K562 (cell line): ENCODE results near the gene RASGEF1C. TPM values are rescaled to one million over a fixed set of nuclear protein-coding genes. Genes with fewer than 3 reads are reported as not detected.

Experiments used
- ATAC-seq: fragments of 200-7000 bp; cut with Tn5 transposase; 3 replicates; pipeline ENCODE4 v1.9.1; 2020; ENCODE audit warnings: moderate library complexity
- BruUV-seq: library from RNA; stranded (reverse); fragments of 400-500 nt; replicated peaks from 2 replicates; lab custom pipeline; 2021; lab: Mats Ljungman, UMichigan
- CTCF ChIA-PET: fragments of 300-600 bp; formaldehyde crosslinking; extraction: SDS; loops from one replicate; lab custom pipeline; 2021; ENCODE audit warnings: low intra/inter-chr PET ratio; lab: Yijun Ruan, JAX
- POLR2A ChIA-PET: fragments of 300-600, 350-650 bp; sonication (Branson Sonifier 250); formaldehyde crosslinking; extraction: SDS; loops from one replicate; lab custom pipeline; 2021; ENCODE audit warnings: antibody characterized with exemption, inconsistent platforms; lab: Yijun Ruan, JAX
- DNase-seq, 4 experiments: peaks; one replicate each; pipeline versions ENCODE4 v3.0.0 to v3.0.0-alpha.2; 2011 to 2018; ENCODE audit warnings: low spot score in 3 of 4, mixed read lengths in 3 of 4; ENCODE audit errors: extremely low read depth in 1 of 4
- FAIRE-seq: peaks from 2 replicates; lab custom pipeline; 2011; peaks lifted over from hg19 to GRCh38; lab: Jason Lieb, UNC
- H2AFZ ChIP-seq: 2 replicates; pipeline ENCODE4 v1.6.0; 2011; ENCODE audit warnings: low read depth, low read length, control low read depth, inconsistent platforms
- H3K27ac ChIP-seq: fragments of 200-600 bp; 3 replicates; pipeline ENCODE4 v1.8.0; 2011; ENCODE audit warnings: low read depth, mild to moderate bottlenecking, control low read depth, inconsistent platforms, low read length, moderate library complexity, mixed read lengths; ENCODE audit errors: extremely low read depth
- H3K27me3 ChIP-seq, 2 experiments: fragments of 300-600 bp in 1 of 2; 2 replicates in 1 of 2; 3 replicates in 1 of 2; pipeline versions ENCODE4 v1.6.0 to v1.8.0; 2011; ENCODE audit warnings: inconsistent platforms in 2 of 2, low read length in 2 of 2, mild to moderate bottlenecking in 1 of 2, mixed read lengths in 1 of 2, moderate library complexity in 1 of 2; ENCODE audit not compliant: control insufficient read depth in 2 of 2, insufficient read depth in 2 of 2
- H3K36me3 ChIP-seq: fragments of 300-600 bp; 3 replicates; pipeline ENCODE4 v1.8.0; 2011; ENCODE audit warnings: mild to moderate bottlenecking, low read length, inconsistent platforms; ENCODE audit not compliant: control insufficient read depth, insufficient read depth
- H3K4me1 ChIP-seq, 2 experiments: fragments of 200-600 bp in 1 of 2; replicated peaks in 1 of 2; 2 replicates in 1 of 2; 3 replicates in 1 of 2; pipeline versions ENCODE4 v1.5.1 to v1.8.0; 2011; ENCODE audit warnings: inconsistent platforms in 2 of 2, low read length in 2 of 2, mild to moderate bottlenecking in 1 of 2, mixed read lengths in 1 of 2, moderate library complexity in 1 of 2; ENCODE audit not compliant: control insufficient read depth in 2 of 2, insufficient read depth in 2 of 2
- H3K4me2 ChIP-seq: 2 replicates; pipeline ENCODE4 v1.6.1; 2011; ENCODE audit warnings: low read length, control low read depth, inconsistent platforms, mixed read lengths; ENCODE audit not compliant: insufficient read depth
- H3K4me3 ChIP-seq: fragments of 200-600 bp; sonication (generic), shearing (Covaris generic); 2 replicates; pipeline ENCODE4 v1.5.1; 2016; ENCODE audit warnings: control low read depth, inconsistent platforms
- H3K79me2 ChIP-seq: fragments of 200-600 bp; 3 replicates; pipeline ENCODE4 v1.8.0; 2011; ENCODE audit warnings: low read length, inconsistent platforms; ENCODE audit not compliant: control insufficient read depth, insufficient read depth
- H3K9ac ChIP-seq, 2 experiments: 2 replicates each; pipeline versions ENCODE4 v1.6.0 to v1.6.1; 2011; ENCODE audit warnings: low read depth in 2 of 2, low read length in 2 of 2, control low read depth in 1 of 2, inconsistent platforms in 1 of 2, mild to moderate bottlenecking in 1 of 2, mixed read lengths in 1 of 2; ENCODE audit not compliant: insufficient read depth in 1 of 2
- H3K9me1 ChIP-seq: one replicate; pipeline ENCODE4 v1.6.0; 2011; ENCODE audit warnings: inconsistent platforms, mild to moderate bottlenecking, low read length, moderate library complexity; ENCODE audit not compliant: control insufficient read depth, insufficient read depth
- H3K9me3 ChIP-seq: replicated peaks from 2 replicates; pipeline ENCODE4 v1.5.1; 2011; ENCODE audit warnings: low read depth, low read length, inconsistent platforms; ENCODE audit not compliant: control insufficient read depth, insufficient read depth
- H4K20me1 ChIP-seq: replicated peaks from 2 replicates; pipeline ENCODE4 v1.6.1; 2011; ENCODE audit warnings: low read length, inconsistent platforms, mixed read lengths; ENCODE audit not compliant: control insufficient read depth, insufficient read depth
- BRD9 ChIP-seq: fragments of 450-650 bp; IDR thresholded peaks from 2 replicates; pipeline ENCODE4 v1.6.1; 2018; ENCODE audit warnings: low read depth; ENCODE audit not compliant: partially characterized antibody
- EP300 ChIP-seq: IDR thresholded peaks from 2 replicates; pipeline ENCODE4 v1.6.1; 2012; ENCODE audit warnings: low read length, improper control_type of control experiment
- KDM2B ChIP-seq: fragments of 250-450 bp; sonication (Bioruptor Pico); IDR thresholded peaks from 2 replicates; pipeline ENCODE4 v1.8.0; 2021; ENCODE audit warnings: mild to moderate bottlenecking, moderate library complexity
- LEF1 ChIP-seq: fragments of 450-650 bp; IDR thresholded peaks from 2 replicates; pipeline ENCODE4 v1.6.1; 2016; ENCODE audit warnings: mild to moderate bottlenecking
- MITF ChIP-seq: IDR thresholded peaks from 2 replicates; pipeline ENCODE4 v1.6.1; 2014; ENCODE audit warnings: antibody characterized with exemption
- MNT ChIP-seq, 2 experiments: fragments of 450-650 bp; conservative IDR thresholded peaks; 2 replicates each; pipeline ENCODE4 v1.6.1; 2017; ENCODE audit warnings: mild to moderate bottlenecking in 2 of 2, moderate library complexity in 2 of 2
- POLR3A ChIP-seq: IDR thresholded peaks from 2 replicates; pipeline ENCODE4 v1.6.1; 2011; ENCODE audit warnings: borderline replicate concordance, mild to moderate bottlenecking, moderate library complexity; ENCODE audit not compliant: insufficient read length, insufficient read depth; ENCODE audit errors: extremely low read depth
- PTRF ChIP-seq: fragments of 450-650 bp; IDR thresholded peaks from 2 replicates; pipeline ENCODE4 v1.6.1; 2016; ENCODE audit warnings: mild to moderate bottlenecking, missing genetic modification characterization, missing compliant biosample characterization
- SLC30A9 ChIP-seq: fragments of 250-450 bp; sonication (Bioruptor Pico); IDR thresholded peaks from 2 replicates; pipeline ENCODE4 v1.8.0; 2022; ENCODE audit warnings: mild to moderate bottlenecking, moderate library complexity
- SMARCC2 ChIP-seq: fragments of 450-650 bp; IDR thresholded peaks from 2 replicates; pipeline ENCODE4 v1.6.1; 2017; ENCODE audit warnings: antibody characterized with exemption, moderate library complexity, mild to moderate bottlenecking, low read depth
- SRSF9 ChIP-seq: fragments of 200-400 bp; formaldehyde crosslinking; IDR thresholded peaks from 2 replicates; pipeline ENCODE4 v1.6.1; 2017; ENCODE audit warnings: low read depth, low read length, borderline replicate concordance
- TAL1 ChIP-seq: fragments of 450-650 bp; IDR thresholded peaks from 2 replicates; pipeline ENCODE4 v1.6.1; 2016; ENCODE audit warnings: mild to moderate bottlenecking
- USF2 ChIP-seq: sonication (generic); formaldehyde crosslinking; IDR thresholded peaks from 2 replicates; pipeline ENCODE4 v1.5.0; 2020; ENCODE audit warnings: missing genetic modification reagents
- ZBED1 ChIP-seq: IDR thresholded peaks from 2 replicates; pipeline ENCODE4 v1.6.1; 2014
- ZKSCAN1 ChIP-seq: fragments of 150-350 bp; IDR thresholded peaks from 2 replicates; pipeline ENCODE4 v1.6.1; 2016; ENCODE audit warnings: low read depth, low read length
- WGBS: fragments of 100-300 bp; shearing (Covaris generic); methylation state at CpG from one replicate; pipeline ENCODE4 v1.1.6; 2016; ENCODE audit warnings: low coverage, mixed read lengths; ENCODE audit not compliant: insufficient coverage; ENCODE audit errors: missing lambda C conversion rate; 5-methylcytosine and 5-hydroxymethylcytosine counted together
- in situ Hi-C: fragments of 300-500 bp; cut with MboI; formaldehyde crosslinking; loops from 4 replicates; pipeline ENCODE4 v1.15.0; 2018; ENCODE audit warnings: inconsistent platforms, mixed read lengths
- intact Hi-C: fragments of 100-400 bp; cut with micrococcal nuclease; formaldehyde crosslinking; loops from 2 replicates; pipeline ENCODE4 v1.14.2; 2022
- polyA plus RNA-seq, 8 experiments: library from polyadenylated mRNA; depleted of rRNA in 4 of 8; stranded (reverse) in 5 of 8; unstranded in 3 of 8; fragments of >200 nt; fragmentation: Nextera tagmentation in 2 of 8; fragmentation: Illumina TruSeq in 1 of 8; extraction: Ambion mirVana in 2 of 8; extraction: Trizol in 1 of 8; gene quantifications; 2 replicates each; pipeline versions ENCODE4 v1.2.1 to v1.2.3, GENCODE V29; 2011 to 2014; ENCODE audit warnings: inconsistent platforms in 1 of 8, missing spikeins in 1 of 8
- total RNA-seq, 7 experiments: library from RNA; depleted of rRNA in 6 of 7; stranded (reverse); fragments of >200 nt in 6 of 7; fragmentation: Illumina TruSeq in 2 of 7; extraction: Trizol in 2 of 7; gene quantifications; 2 replicates each; pipeline versions ENCODE4 v1.2.1 to v1.2.3, GENCODE V29; 2011 to 2021; ENCODE audit warnings: low replicate concordance in 1 of 7

RASGEF1C gene
- total and polyA plus RNA-seq, 9 of the 15 experiments (the other 6 are each of a cell fraction or from before 2014, with no cell fraction given) = 0.04 to 1.1 (median 0.21) TPM; not detected in 4

GRCh38 chr5:180175015-180175431 is 34.0 kb downstream of the RASGEF1C start:
- ChIA-PET CTCF (no interaction called here), POLR2A (no interaction called here)
- intact Hi-C loops = no loop called here
- Histone ChIP-seq H3K4me1 (peaks cover 0 to 32% of the 10 kb centered on the region in 2 experiments; a peak in 2 of 5 replicates), H3K27me3 (peaks cover 40 to 80% of the 10 kb centered on the region in 2 experiments), H3K4me2 (no peak overlapping the region), H3K9me3 (no peaks in the 10 kb centered on the region), H3K79me2 (no peaks in the 10 kb centered on the region), H3K27ac (no peak overlapping the region), H3K36me3 (no peaks in the 10 kb centered on the region), H4K20me1 (peaks cover 17% of the 10 kb centered on the region; the same call in 1 of the 2 replicates), H2AFZ (no peak overlapping the region), H3K9ac (no peak overlapping the region), H3K4me3 (no peak overlapping the region), H3K9me1 (no peaks in the 10 kb centered on the region)
- DNase-seq = no peak
- WGBS = 2% methylated on average over 7 of the region's 7 CpGs
- no TSS peak for BruUV-seq
- in situ Hi-C loops = no loop called here
- TF ChIP-seq KDM2B (CRISPR knock-in tag) (no peak), SMARCC2 (no peak), SLC30A9 (no peak), LEF1 (no peak), ZKSCAN1 (no peak)
- ATAC-seq = no peak
- no peak for FAIRE-seq

- no peak overlapping the region for H3K9ac ChIP-seq
- FAIRE-seq = no peak
- 35% methylated on average over 9 of the region's 12 CpGs for WGBS
- H3K79me2 ChIP-seq = no peaks in the 10 kb centered on the region
- no peak overlapping the region for H3K27ac ChIP-seq
- H2AFZ ChIP-seq = no peak overlapping the region
- BruUV-seq = no TSS peak
- peaks cover 16% of the 10 kb centered on the region; the same call in 1 of the 2 replicates for H4K20me1 ChIP-seq
- no peak for DNase-seq
- CTCF ChIA-PET = no interaction called here
- POLR2A ChIA-PET = no interaction called here
- peaks cover 0 to 35% of the 10 kb centered on the region in 2 experiments; a peak in 2 of 5 replicates for H3K4me1 ChIP-seq
- H3K9me1 ChIP-seq = no peaks in the 10 kb centered on the region
- ATAC-seq = no peak
- no peaks in the 10 kb centered on the region for H3K9me3 ChIP-seq
- H3K27me3 ChIP-seq = peaks cover 37 to 79% of the 10 kb centered on the region in 2 experiments
- in situ Hi-C loops (no loop called here), intact Hi-C loops (no loop called here)
- H3K4me3 ChIP-seq = no peak overlapping the region
- no peaks in the 10 kb centered on the region for H3K36me3 ChIP-seq
- no peak overlapping the region for H3K4me2 ChIP-seq
- TF ChIP-seq PTRF (no peak), EP300 (no peak), POLR3A (no peak), TAL1 (no peak), MNT (conservative IDR thresholded peaks at IDR 0.05) (no peak), USF2 (CRISPR knock-in tag) (no peak), ZBED1 (no peak), MITF (no peak), BRD9 (no peak), SRSF9 (no peak)
These were observed 34.4 kb downstream of the RASGEF1C start for GRCh38 chr5:180174587-180174972.
